Effector memory CD8-positive, alpha-beta T cell (primary cell): ENCODE data around the gene TFAP2B.

Source experiments
- ATAC-seq: fragments of 150-1000 bp; cut with Tn5 transposase; replicated peaks from 2 replicates; pipeline ENCODE4 v1.10.0; 2021; ENCODE audit warnings: mild to moderate bottlenecking, moderate library complexity
- DNase-seq, 3 experiments: peaks; one replicate each; pipeline ENCODE4 v3.0.0; 2021
- H3K27ac Mint-ChIP-seq, 2 donors: one replicate each; pipeline ENCODE4 v1.8.0; 2022; ENCODE audit warnings: mild to moderate bottlenecking in 2 of 2, mixed read lengths in 2 of 2, moderate library complexity in 2 of 2
- H3K27me3 Mint-ChIP-seq, 2 donors: one replicate each; pipeline ENCODE4 v1.8.0; 2022; ENCODE audit warnings: mixed read lengths in 2 of 2
- H3K36me3 Mint-ChIP-seq: one replicate; pipeline ENCODE4 v1.8.0; 2022; ENCODE audit warnings: mild to moderate bottlenecking, moderate library complexity, mixed read lengths; ENCODE audit not compliant: insufficient read depth
- H3K4me1 Mint-ChIP-seq, 2 donors: one replicate each; pipeline ENCODE4 v1.8.0; 2022; ENCODE audit warnings: low read depth in 2 of 2, mixed read lengths in 2 of 2
- H3K4me3 Mint-ChIP-seq, 2 donors: one replicate each; pipeline ENCODE4 v1.8.0; 2022; ENCODE audit warnings: mild to moderate bottlenecking in 2 of 2, mixed read lengths in 2 of 2, moderate library complexity in 2 of 2
- H3K9me3 Mint-ChIP-seq, 2 donors: one replicate each; pipeline ENCODE4 v1.8.0; 2022; ENCODE audit warnings: mixed read lengths in 2 of 2

The TFAP2B gene

DNA sequence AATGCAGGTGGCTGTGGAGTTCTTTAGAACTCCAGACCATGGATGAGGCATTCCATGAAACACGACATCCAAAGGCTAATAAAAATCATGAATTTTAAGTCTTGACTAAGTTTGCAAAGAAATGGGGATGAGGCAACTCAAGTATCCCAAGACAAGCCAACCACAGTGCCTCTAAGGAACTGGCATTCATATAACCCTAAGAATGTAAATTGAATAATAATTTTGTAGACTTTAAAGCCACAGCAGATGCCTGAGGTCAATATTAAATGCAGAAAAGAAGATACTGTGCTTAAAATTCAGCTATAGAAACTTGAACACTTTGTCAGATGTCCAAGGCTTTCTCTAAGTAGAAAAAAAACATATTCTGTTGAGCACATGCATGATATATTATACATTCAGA is 54.5 kb downstream of the TFAP2B start:
- H3K27me3 Mint-ChIP-seq, result no peaks in the 10 kb centered on the region
- no peak overlapping the region for H3K27ac Mint-ChIP-seq
- H3K4me1 Mint-ChIP-seq, result no peaks in the 10 kb centered on the region
- H3K36me3 Mint-ChIP-seq, result no peaks in the 10 kb centered on the region
- no peak for ATAC-seq
- peaks cover 0 to 6% of the 10 kb centered on the region in 2 donors for H3K9me3 Mint-ChIP-seq
- no peak for DNase-seq
- no peak overlapping the region for H3K4me3 Mint-ChIP-seq

DNA sequence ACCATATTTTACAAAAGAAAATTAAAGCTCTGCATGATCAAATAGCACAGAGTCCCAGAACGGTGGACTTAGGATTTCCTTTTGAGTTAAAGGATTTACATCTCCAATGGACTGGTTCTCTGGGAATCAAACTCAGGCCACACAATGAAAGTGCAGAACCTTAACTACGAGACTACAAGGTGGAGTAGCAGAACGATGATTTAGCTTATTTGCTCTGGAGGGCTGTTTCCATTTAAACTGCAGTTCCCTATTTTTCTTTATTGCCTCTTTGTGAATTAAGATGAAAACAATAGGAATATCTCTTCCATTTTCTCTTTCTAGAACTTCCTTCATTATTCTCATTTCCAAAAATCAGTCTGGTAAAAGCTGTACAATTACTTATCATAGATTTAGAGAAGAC is 65.7 kb downstream of the TFAP2B start:
- DNase-seq (no peak), ATAC-seq (no peak)
- no peak overlapping the region for H3K27ac Mint-ChIP-seq
- peaks cover 5 to 6% of the 10 kb centered on the region in 2 donors for H3K9me3 Mint-ChIP-seq
- H3K4me1 Mint-ChIP-seq, result no peaks in the 10 kb centered on the region
- no peaks in the 10 kb centered on the region for H3K27me3 Mint-ChIP-seq
- no peak overlapping the region for H3K4me3 Mint-ChIP-seq
- no peaks in the 10 kb centered on the region for H3K36me3 Mint-ChIP-seq

DNA sequence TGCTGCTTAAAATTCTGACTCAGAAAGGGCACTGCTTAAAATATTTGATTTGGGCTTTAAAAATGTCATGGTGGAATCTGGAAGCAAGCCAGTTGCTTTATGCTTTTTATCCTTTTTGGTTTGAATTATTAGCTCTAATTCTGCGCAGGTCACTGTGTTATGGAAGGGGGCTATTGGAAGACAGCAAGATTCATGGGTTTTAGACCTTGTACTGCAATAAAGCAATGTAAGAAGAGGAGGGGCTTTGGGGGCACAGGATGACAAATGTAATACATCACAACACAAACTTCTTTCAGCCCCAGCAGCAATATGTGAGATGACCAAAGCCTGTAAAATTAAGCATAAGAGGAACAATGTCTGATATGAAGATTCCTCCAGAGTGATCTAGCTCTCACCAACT is 68.4 kb downstream of the TFAP2B start:
- DNase-seq, result no peak
- Mint-ChIP-seq H3K9me3 (peaks cover 1 to 5% of the 10 kb centered on the region in 2 donors), H3K36me3 (no peaks in the 10 kb centered on the region), H3K4me3 (no peak overlapping the region), H3K27me3 (no peaks in the 10 kb centered on the region), H3K27ac (no peak overlapping the region), H3K4me1 (no peaks in the 10 kb centered on the region)
- ATAC-seq, result no peak

DNA sequence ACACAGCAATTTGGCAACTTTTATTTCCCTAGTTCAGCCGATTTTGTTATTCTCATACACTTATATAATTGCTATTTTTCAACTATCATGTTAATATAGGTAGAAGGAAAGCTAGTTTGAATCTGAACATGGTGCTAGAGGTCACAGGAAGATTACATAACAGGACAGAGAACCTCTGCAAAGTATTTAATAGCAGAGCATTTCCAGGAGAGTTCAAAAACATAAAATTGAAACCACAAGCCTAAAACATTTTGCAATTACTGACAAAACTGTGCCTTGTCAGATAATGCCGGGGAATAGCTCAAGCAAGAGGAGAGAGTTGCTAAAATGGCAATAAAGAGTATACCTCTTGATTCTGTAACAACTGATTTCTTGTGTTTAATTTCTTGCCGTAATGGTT is 70.8 kb downstream of the TFAP2B start:
- Mint-ChIP-seq H3K4me3 (no peak overlapping the region), H3K27me3 (no peaks in the 10 kb centered on the region), H3K4me1 (no peaks in the 10 kb centered on the region), H3K9me3 (no peaks in the 10 kb centered on the region), H3K36me3 (no peaks in the 10 kb centered on the region), H3K27ac (no peak overlapping the region)
- DNase-seq (no peak), ATAC-seq (no peak)

DNA sequence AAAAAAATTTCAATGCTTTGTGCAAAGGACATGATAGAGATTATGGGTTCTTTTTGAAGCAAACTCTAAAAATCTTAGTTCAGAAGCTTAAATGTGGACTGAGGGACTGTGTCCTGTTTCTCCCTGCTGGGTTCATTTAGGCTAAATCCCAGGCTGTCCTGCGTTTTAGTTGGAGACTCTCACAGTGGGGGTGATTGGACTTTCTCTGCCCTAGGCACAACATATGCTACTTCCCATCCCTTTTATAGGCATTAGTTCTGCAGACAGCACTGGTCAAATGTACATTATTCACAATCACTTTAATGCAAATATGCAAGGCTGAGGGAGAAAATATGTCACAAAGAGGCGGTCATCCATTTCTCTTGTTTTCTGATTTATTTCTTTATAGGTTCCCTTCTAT is 71.3 kb downstream of the TFAP2B start:
- DNase-seq (no peak), ATAC-seq (no peak)
- Mint-ChIP-seq H3K4me1 (no peaks in the 10 kb centered on the region), H3K27me3 (no peaks in the 10 kb centered on the region), H3K4me3 (no peak overlapping the region), H3K36me3 (no peaks in the 10 kb centered on the region), H3K9me3 (no peaks in the 10 kb centered on the region), H3K27ac (no peak overlapping the region)

DNA sequence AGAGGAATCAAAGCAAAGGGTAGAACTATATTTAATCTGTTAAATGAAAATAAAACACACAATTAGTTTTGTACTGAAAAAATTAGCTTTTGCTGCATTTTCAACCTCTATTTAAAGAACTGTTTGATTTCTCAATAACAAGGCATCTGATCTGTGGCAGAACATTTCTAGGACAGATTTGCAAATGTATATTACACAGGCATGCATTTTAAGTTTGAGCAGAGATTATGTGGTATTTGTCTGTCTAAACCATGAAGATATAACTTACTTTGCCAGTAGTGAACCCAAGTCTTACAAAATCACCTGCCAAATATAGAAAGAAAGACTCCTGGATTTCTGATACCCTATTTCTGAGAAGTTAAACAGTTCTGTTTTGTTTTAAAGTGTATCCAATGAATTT is 71.9 kb downstream of the TFAP2B start:
- no peak overlapping the region for H3K27ac Mint-ChIP-seq
- no peak for ATAC-seq

DNA sequence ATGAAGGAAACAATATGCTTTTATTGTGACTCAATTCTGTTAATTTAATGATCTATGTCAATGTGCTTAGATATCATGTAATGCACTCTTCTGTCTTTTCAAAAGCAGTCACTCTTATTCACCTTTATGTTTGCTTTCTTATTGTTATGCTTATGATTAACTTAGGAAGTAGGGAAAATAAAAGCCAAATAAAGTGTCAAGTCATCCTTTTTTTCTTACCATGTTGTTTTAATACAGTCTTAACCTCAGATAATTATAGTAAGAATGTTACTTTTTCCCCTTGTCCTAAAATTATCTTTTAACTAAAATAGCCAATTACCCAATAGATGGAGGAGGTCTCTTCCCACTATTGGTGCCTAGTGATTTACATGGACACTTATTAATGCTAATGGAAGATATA is 72.6 kb downstream of the TFAP2B start:
- no peaks in the 10 kb centered on the region for H3K27me3 Mint-ChIP-seq

More for the DNA sequence above, 71.9 kb downstream of the TFAP2B start:
- Mint-ChIP-seq H3K9me3 (no peaks in the 10 kb centered on the region), H3K27me3 (no peaks in the 10 kb centered on the region), H3K4me1 (no peaks in the 10 kb centered on the region), H3K36me3 (no peaks in the 10 kb centered on the region), H3K4me3 (no peak overlapping the region)
- no peak for DNase-seq

More for the DNA sequence above, 72.6 kb downstream of the TFAP2B start:
- no peaks in the 10 kb centered on the region for H3K4me1 Mint-ChIP-seq
- ATAC-seq (no peak), DNase-seq (no peak)
- H3K4me3 Mint-ChIP-seq, result no peak overlapping the region
- H3K9me3 Mint-ChIP-seq, result no peaks in the 10 kb centered on the region
- no peaks in the 10 kb centered on the region for H3K36me3 Mint-ChIP-seq
- H3K27ac Mint-ChIP-seq, result no peak overlapping the region
